Calu3 (cell line): Measurements from ENCODE around the gene STMN3. TPM values are rescaled to one million over a fixed set of nuclear protein-coding genes. Genes with fewer than 3 reads are reported as not detected.

Experiments used
- BruUV-seq: library from RNA; stranded (reverse); fragments of 400-500 nt; replicated peaks from 2 replicates; lab custom pipeline; 2021; lab: Mats Ljungman, UMichigan
- CTCF ChIA-PET: fragments of 300-600 bp; sonication (Branson Sonifier 250); formaldehyde crosslinking; loops from one replicate; lab custom pipeline; 2022; ENCODE audit warnings: antibody characterized with exemption; lab: Charles Lee
- DNase-seq: peaks from one replicate; pipeline ENCODE4 v3.0.0; 2022
- H3K27ac Mint-ChIP-seq: one replicate; pipeline ENCODE4 v1.8.0; 2022; ENCODE audit warnings: mixed read lengths; ENCODE audit not compliant: unreplicated experiment
- H3K27me3 Mint-ChIP-seq: one replicate; pipeline ENCODE4 v1.8.0; 2022; ENCODE audit warnings: mixed read lengths; ENCODE audit not compliant: unreplicated experiment
- H3K36me3 Mint-ChIP-seq: one replicate; pipeline ENCODE4 v1.8.0; 2022; ENCODE audit warnings: mild to moderate bottlenecking, moderate library complexity, mixed read lengths; ENCODE audit not compliant: insufficient read depth, unreplicated experiment
- H3K4me1 Mint-ChIP-seq: one replicate; pipeline ENCODE4 v1.8.0; 2022; ENCODE audit warnings: mild to moderate bottlenecking, low read depth, mixed read lengths; ENCODE audit not compliant: unreplicated experiment
- H3K4me3 Mint-ChIP-seq: one replicate; pipeline ENCODE4 v1.8.0; 2022; ENCODE audit warnings: mild to moderate bottlenecking, low read depth, moderate library complexity, mixed read lengths; ENCODE audit not compliant: unreplicated experiment
- H3K9me3 Mint-ChIP-seq: one replicate; pipeline ENCODE4 v1.8.0; 2022; ENCODE audit warnings: low read depth, mixed read lengths; ENCODE audit not compliant: unreplicated experiment
- CTCF ChIP-seq: fragments of 200-600 bp; IDR thresholded peaks from one replicate; pipeline ENCODE4 v1.8.0; 2022; ENCODE audit warnings: antibody characterized with exemption; ENCODE audit not compliant: unreplicated experiment
- intact Hi-C: fragments of 100-400 bp; cut with micrococcal nuclease; formaldehyde crosslinking; loops from one replicate; pipeline ENCODE4 v1.10.0; 2022; ENCODE audit not compliant: unreplicated experiment
- total RNA-seq: library from RNA; stranded (reverse); gene quantifications from 2 replicates; pipeline ENCODE4 v1.2.3, GENCODE V29; 2022

STMN3 gene
- total RNA-seq, 1 experiment from 2014 or later: 2.3 TPM

- no TSS peak for BruUV-seq
- Mint-ChIP-seq H3K4me1 (no peaks in the 10 kb centered on the region), H3K27me3 (no peaks in the 10 kb centered on the region), H3K4me3 (no peak overlapping the region), H3K9me3 (no peaks in the 10 kb centered on the region), H3K36me3 (peaks cover 20% of the 10 kb centered on the region), H3K27ac (no peak overlapping the region)
- CTCF ChIA-PET: no interaction called here
- DNase-seq: no peak
- TF ChIP-seq CTCF: no peak
- intact Hi-C loops: no loop called here
Measured at GRCh38 chr20:63591786-63592355, 61.4 kb downstream of the STMN3 start.

- CTCF ChIA-PET: no interaction called here
- no peaks in the 10 kb centered on the region for H3K27me3 Mint-ChIP-seq
- peaks cover 17% of the 10 kb centered on the region for H3K36me3 Mint-ChIP-seq
- TF ChIP-seq CTCF: no peak
- intact Hi-C loops: no loop called here
- no peak overlapping the region for H3K4me3 Mint-ChIP-seq
- no TSS peak for BruUV-seq
- no peak for DNase-seq
- H3K4me1 Mint-ChIP-seq: no peaks in the 10 kb centered on the region
- H3K27ac Mint-ChIP-seq: no peak overlapping the region
- H3K9me3 Mint-ChIP-seq: no peaks in the 10 kb centered on the region
Measured at GRCh38 chr20:63591147-63591533, 62.1 kb downstream of the STMN3 start.

GRCh38 chr20:63590218-63591146 lies 62.7 kb downstream of the STMN3 start:
- Mint-ChIP-seq H3K36me3 (peaks cover 22% of the 10 kb centered on the region), H3K27ac (no peak overlapping the region), H3K4me3 (no peak overlapping the region), H3K27me3 (no peaks in the 10 kb centered on the region), H3K9me3 (no peaks in the 10 kb centered on the region), H3K4me1 (no peaks in the 10 kb centered on the region)
- BruUV-seq: no TSS peak
- DNase-seq: no peak
- intact Hi-C loops: no loop called here
- CTCF ChIA-PET: interaction anchor here (0.7 kb wide), 1 partner anchor 52 kb away, joined by 3 read pairs; no protein-coding TSS in a partner anchor
- no peak for TF ChIP-seq CTCF

Other genes starting within 250 kb of the STMN3 start
- gene KCNQ2, start 180.8 kb downstream of the STMN3 start, total RNA-seq: 0.07 and 0.38 TPM in 2 replicates
- gene EEF1A2, start 154.3 kb downstream of the STMN3 start, total RNA-seq: 359 and 393 TPM in 2 replicates
- 517 and 545 TPM in 2 replicates for gene PPDPF, start 132.7 kb downstream of the STMN3 start, total RNA-seq
- gene PTK6, start 116.0 kb downstream of the STMN3 start, total RNA-seq: 15.9 and 22.5 TPM in 2 replicates
- gene SRMS, start 105.7 kb downstream of the STMN3 start, total RNA-seq: not detected in 2 replicates
- 0.24 TPM in 1 of 2 replicates, not detected in the other for gene FNDC11, start 99.3 kb downstream of the STMN3 start, total RNA-seq
- 135 and 281 TPM in 2 replicates for gene HELZ2, start 79.2 kb downstream of the STMN3 start, total RNA-seq
- 18.6 and 18.8 TPM in 2 replicates for gene GMEB2, start 26.3 kb downstream of the STMN3 start, total RNA-seq
- gene RTEL1, start 4.9 kb upstream of the STMN3 start, total RNA-seq: 39.1 and 39.8 TPM in 2 replicates
- gene TNFRSF6B, start 43.2 kb upstream of the STMN3 start, total RNA-seq: not detected in 2 replicates
- 74.0 and 85.1 TPM in 2 replicates for gene ARFRP1, start 54.6 kb upstream of the STMN3 start, total RNA-seq
- 47.0 and 48.4 TPM in 2 replicates for gene ZGPAT, start 54.6 kb upstream of the STMN3 start, total RNA-seq
- gene LIME1, start 83.2 kb upstream of the STMN3 start, total RNA-seq: 25.8 and 27.1 TPM in 2 replicates
- 163 and 169 TPM in 2 replicates for gene SLC2A4RG, start 86.4 kb upstream of the STMN3 start, total RNA-seq
- gene ZBTB46, start 177.8 kb upstream of the STMN3 start, total RNA-seq: 2.5 and 3.2 TPM in 2 replicates
- gene ABHD16B, start 208.1 kb upstream of the STMN3 start, total RNA-seq: 0.24 TPM in 1 of 2 replicates, not detected in the other
- 192 and 197 TPM in 2 replicates for gene TPD52L2, start 211.8 kb upstream of the STMN3 start, total RNA-seq
- 79.9 and 85.9 TPM in 2 replicates for gene DNAJC5, start 241.7 kb upstream of the STMN3 start, total RNA-seq